ENCODE results near the gene SSBP4. TPM values are rescaled to one million over a fixed set of nuclear protein-coding genes. Genes with fewer than 3 reads are reported as not detected.

Gene SSBP4
- total and polyA plus RNA-seq, 9 of the 15 experiments (the other 6 are each of a cell fraction or from before 2014, with no cell fraction given): 1.1 to 189 (median 39.0) TPM

GRCh38 chr19:18477974-18478373 lies 58.8 kb downstream of the SSBP4 start (continued):
- TF ChIP-seq MYC (IDR thresholded peaks at IDR 0.05; ENCODE audit: low read depth, low read length): no peak
- TF ChIP-seq MYC (CRISPR knock-in tag; IDR thresholded peaks at IDR 0.05; ENCODE audit: borderline replicate concordance, low read depth): no peak
- no peak for TF ChIP-seq TCF15 (CRISPR knock-in tag; IDR thresholded peaks at IDR 0.05)
- TF ChIP-seq KLF10 (CRISPR knock-in tag; IDR thresholded peaks at IDR 0.05): no peak
- TF ChIP-seq MAFK (IDR thresholded peaks at IDR 0.05; ENCODE audit: low read length): no peak
- no peak for TF ChIP-seq FOXK2 (conservative IDR thresholded peaks at IDR 0.05 in 1 of 2, IDR thresholded peaks at IDR 0.05 in 1 of 2; ENCODE audit: low read depth in 2 of 2)
- TF ChIP-seq RB1 (IDR thresholded peaks at IDR 0.05; ENCODE audit: low read depth): no peak
- TF ChIP-seq ZNF384 (IDR thresholded peaks at IDR 0.05; ENCODE audit: low read depth, low read length): no peak
- no peak for TF ChIP-seq YY1 (IDR thresholded peaks at IDR 0.05; ENCODE audit: borderline replicate concordance in 1 of 3, control insufficient read depth in 1 of 3, extremely low read depth in 1 of 3, insufficient read depth in 3 of 3, insufficient read length in 1 of 3, insufficient replicate concordance in 2 of 3, low read depth in 1 of 3, low read length in 2 of 3)
- no peak for TF ChIP-seq POLR2A (conservative IDR thresholded peaks at IDR 0.05)
- no peak for TF ChIP-seq SRSF1 (IDR thresholded peaks at IDR 0.05; ENCODE audit: low read depth, low read length)
- peak; percentile 65 for TF ChIP-seq IRF9 (tag; IDR thresholded peaks at IDR 0.05)
- TF ChIP-seq CTCFL (IDR thresholded peaks at IDR 0.05; ENCODE audit: borderline replicate concordance, insufficient read depth, low read depth, low read length, poor library complexity, severe bottlenecking): no peak
- no peak for TF ChIP-seq NCOA2 (IDR thresholded peaks at IDR 0.05; ENCODE audit: partially characterized antibody in 2 of 2)
- peak; percentile 68; the same call in 1 of the 2 replicates for TF ChIP-seq CREB3 (tag; conservative IDR thresholded peaks at IDR 0.05; ENCODE audit: low read depth)
- peak; percentile 94 for TF ChIP-seq DMBX1 (CRISPR knock-in tag; IDR thresholded peaks at IDR 0.05; ENCODE audit: borderline replicate concordance)
- no peak for TF ChIP-seq SIRT6 (IDR thresholded peaks at IDR 0.05; ENCODE audit: low read depth, low read length)
- TF ChIP-seq ZNF518B (CRISPR knock-in tag; IDR thresholded peaks at IDR 0.05): no peak
- no peak for TF ChIP-seq ZNF23 (CRISPR knock-in tag; IDR thresholded peaks at IDR 0.05)
- TF ChIP-seq GTF2F1 (IDR thresholded peaks at IDR 0.05; ENCODE audit: low read depth, low read length): no peak
- no peak for TF ChIP-seq CBFB (CRISPR knock-in tag; IDR thresholded peaks at IDR 0.05)

All from K562 (cell line).